ENCODE data around the gene DHRS9.

DHRS9 gene

DNA sequence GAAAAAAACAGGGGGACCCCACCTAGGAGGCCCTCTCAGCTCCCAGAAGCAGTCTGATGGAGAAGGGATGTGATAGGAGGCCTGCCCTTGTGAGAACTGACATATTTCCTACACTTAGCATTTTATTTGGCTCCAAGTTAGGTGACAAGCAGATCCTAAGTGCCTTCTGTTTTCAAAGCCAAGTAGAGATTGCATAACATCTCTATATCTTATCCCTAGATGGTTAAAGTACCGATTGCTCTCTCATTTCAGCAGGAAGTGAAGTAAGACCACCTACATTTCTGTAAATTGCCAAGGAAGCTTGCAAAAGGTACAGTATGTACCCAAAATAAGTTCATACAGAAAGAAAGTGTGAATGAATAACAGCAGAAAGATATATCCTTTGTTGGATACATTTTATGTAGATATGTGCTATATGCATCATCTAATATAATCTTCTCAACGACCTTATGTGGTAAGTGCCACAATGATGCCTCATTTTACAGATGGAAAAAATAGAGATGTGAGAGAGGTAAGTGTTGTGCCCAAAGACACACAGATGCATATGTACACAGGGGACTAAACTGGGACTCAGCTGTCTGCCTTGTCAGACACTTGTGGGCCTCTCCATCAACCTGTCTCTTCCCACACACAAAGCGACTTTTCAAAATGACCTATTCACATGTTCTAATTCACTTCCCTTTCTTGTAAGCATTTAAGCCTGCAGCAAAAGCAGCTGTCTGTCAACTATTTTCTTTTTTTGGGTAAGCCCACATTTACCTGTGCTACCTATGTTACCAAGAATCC is 38.9 kb downstream of the DHRS9 start:
- no peak for TF ChIP-seq CTCF (IDR thresholded peaks at IDR 0.05; ENCODE audit: low read depth, low read length)
- no peak for DNase-seq
- no peak overlapping the region for H3K4me3 ChIP-seq (ENCODE audit: low read depth, low read length)
- no peaks in the 10 kb centered on the region for H3K9me3 ChIP-seq
- H3K27me3 ChIP-seq, result no peaks in the 10 kb centered on the region
- no peaks in the 10 kb centered on the region for H3K4me1 ChIP-seq
- H3K36me3 ChIP-seq, result no peaks in the 10 kb centered on the region

DNA sequence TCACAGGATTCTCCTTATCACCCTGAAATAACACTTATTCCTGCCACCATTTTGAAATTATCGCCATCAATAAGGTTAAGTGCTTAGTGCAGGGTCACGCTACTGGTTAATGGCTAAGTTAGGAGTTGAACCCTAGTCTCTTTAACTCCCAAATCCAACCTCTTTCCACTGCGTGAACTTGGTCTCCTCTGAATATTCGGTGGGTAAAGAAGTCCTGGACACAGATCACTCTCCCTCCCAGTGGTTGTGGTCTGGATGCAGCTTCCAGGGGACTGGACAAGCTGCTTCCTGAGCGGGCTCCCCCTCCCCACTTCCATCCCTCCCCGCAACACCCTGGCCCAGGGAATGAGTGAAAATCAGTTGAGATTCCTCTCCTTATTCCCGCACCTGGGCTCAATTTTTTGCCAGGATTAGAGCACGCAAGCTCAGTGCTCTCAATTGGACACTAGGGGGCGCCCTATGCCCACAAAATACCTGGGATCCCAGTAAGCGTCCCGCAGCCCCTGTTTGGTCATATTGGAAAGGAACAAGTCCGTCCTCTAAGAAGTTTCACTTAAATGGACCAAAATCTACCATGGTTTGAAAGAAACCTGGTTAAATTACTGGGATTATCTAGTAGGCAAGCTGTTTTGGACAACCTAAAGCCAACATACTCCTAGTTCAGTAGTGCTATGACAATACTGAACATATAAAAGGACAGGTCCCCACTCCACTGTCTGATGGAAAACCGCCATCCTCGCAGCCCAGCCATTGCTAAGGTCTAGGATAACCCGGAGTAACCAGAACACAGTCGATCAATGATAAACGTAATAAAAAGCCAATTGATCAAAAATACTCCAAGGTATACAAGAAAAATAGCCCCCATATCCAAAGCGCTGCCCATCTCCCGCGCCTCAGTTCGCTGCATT is 40.4 kb downstream of the DHRS9 start:
- no peaks in the 10 kb centered on the region for H3K9me3 ChIP-seq
- no peaks in the 10 kb centered on the region for H3K27me3 ChIP-seq
- H3K4me3 ChIP-seq (ENCODE audit: low read depth, low read length), result no peak overlapping the region
- DNase-seq, result peak; percentile 69
- H3K36me3 ChIP-seq, result no peaks in the 10 kb centered on the region
- TF ChIP-seq CTCF (IDR thresholded peaks at IDR 0.05; ENCODE audit: low read depth, low read length), result peak; percentile 72
- no peaks in the 10 kb centered on the region for H3K4me1 ChIP-seq

- Histone ChIP-seq H3K27me3 (no peaks in the 10 kb centered on the region), H3K4me1 (no peaks in the 10 kb centered on the region), H3K4me3 (ENCODE audit: low read depth, low read length) (no peak overlapping the region), H3K36me3 (no peaks in the 10 kb centered on the region), H3K9me3 (no peaks in the 10 kb centered on the region)
- DNase-seq, result no peak
- TF ChIP-seq CTCF (IDR thresholded peaks at IDR 0.05; ENCODE audit: low read depth, low read length), result no peak
Observed at GRCh38 chr2:169110419-169110818, 41.1 kb downstream of the DHRS9 start.

- Histone ChIP-seq H3K4me1 (no peaks in the 10 kb centered on the region), H3K9me3 (no peaks in the 10 kb centered on the region), H3K36me3 (no peaks in the 10 kb centered on the region), H3K4me3 (ENCODE audit: low read depth, low read length) (no peak overlapping the region), H3K27me3 (no peaks in the 10 kb centered on the region)
- no peak for DNase-seq
- no peak for TF ChIP-seq CTCF (IDR thresholded peaks at IDR 0.05; ENCODE audit: low read depth, low read length)
Observed at GRCh38 chr2:169110916-169111315, 41.6 kb downstream of the DHRS9 start.

DNA sequence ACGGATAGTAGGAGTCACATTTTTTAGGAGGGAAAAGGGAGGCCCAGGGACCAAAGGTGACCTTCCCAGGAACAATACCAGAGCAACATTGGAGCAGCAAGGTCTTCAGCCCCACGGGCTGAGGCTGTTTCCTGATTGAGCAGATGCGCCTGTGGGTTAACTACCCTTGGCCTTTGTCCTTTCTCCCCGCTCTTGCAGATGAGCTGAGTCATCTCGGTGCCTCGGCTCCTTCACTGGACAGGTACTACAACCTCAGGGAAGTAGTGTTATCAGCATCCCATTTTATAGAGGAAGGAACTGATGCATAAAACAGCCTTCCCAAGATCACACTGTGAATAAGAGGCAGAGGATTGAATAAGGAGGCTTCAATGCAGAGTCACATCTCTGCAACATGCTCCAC is 43.5 kb downstream of the DHRS9 start:
- TF ChIP-seq CTCF (IDR thresholded peaks at IDR 0.05; ENCODE audit: low read depth, low read length), result no peak
- DNase-seq, result no peak
- H3K4me1 ChIP-seq, result no peaks in the 10 kb centered on the region
- H3K27me3 ChIP-seq, result no peaks in the 10 kb centered on the region
- H3K4me3 ChIP-seq (ENCODE audit: low read depth, low read length), result no peak overlapping the region
- no peaks in the 10 kb centered on the region for H3K9me3 ChIP-seq
- H3K36me3 ChIP-seq, result no peaks in the 10 kb centered on the region

- H3K27me3 ChIP-seq, result no peaks in the 10 kb centered on the region
- no peaks in the 10 kb centered on the region for H3K4me1 ChIP-seq
- H3K36me3 ChIP-seq, result no peaks in the 10 kb centered on the region
- TF ChIP-seq CTCF (IDR thresholded peaks at IDR 0.05; ENCODE audit: low read depth, low read length), result no peak
- no peaks in the 10 kb centered on the region for H3K9me3 ChIP-seq
- no peak overlapping the region for H3K4me3 ChIP-seq (ENCODE audit: low read depth, low read length)
- DNase-seq, result no peak
Observed at GRCh38 chr2:169114056-169114455, 44.7 kb downstream of the DHRS9 start.
